GM12874 (cell line): ENCODE measurements around the gene SLC66A2.

ENCODE experiments used
- TF ChIP-seq, protein P1 (sequence below): IDR thresholded peaks from 2 replicates; pipeline ENCODE4 v1.5.1; 2011; ENCODE audit warnings: low read depth, mild to moderate bottlenecking, control low read depth, low read length, moderate library complexity; ENCODE audit not compliant: insufficient read depth

SLC66A2 gene

DNA sequence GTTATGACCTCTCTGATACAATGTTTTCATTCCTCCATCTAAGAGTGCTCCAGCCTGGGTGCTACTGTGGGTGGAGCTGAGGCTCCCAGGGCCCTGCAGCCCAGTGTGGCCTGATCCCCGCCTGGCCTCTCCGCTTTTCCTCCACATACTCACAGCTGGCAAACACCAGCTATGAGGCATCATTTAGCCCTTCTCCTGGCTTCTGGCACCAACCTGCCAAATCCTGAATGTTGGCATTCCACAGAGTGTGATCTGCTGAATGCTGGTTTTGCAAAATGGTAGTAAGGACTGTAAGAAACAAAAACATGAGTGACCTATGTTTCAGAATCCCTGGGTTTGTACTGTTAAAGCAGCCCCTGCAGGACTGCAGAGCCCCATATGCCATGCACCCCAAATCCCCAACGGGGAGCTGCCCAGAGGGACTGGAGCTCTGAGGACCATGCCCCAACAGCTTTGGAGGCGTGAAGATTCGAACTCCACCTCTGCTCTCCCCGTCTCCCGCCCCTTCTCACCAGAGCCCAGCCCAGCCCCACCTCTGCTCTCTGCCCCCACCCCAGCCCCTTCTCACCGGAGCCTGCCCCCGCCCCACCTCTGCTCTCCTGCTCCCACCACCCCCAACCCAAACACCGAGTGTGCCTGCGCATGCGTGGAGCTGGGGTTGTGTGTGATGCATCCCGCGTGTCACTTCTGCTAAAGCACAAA lies 4.2 kb downstream of the SLC66A2 start:
- TF ChIP-seq, protein P1, sequence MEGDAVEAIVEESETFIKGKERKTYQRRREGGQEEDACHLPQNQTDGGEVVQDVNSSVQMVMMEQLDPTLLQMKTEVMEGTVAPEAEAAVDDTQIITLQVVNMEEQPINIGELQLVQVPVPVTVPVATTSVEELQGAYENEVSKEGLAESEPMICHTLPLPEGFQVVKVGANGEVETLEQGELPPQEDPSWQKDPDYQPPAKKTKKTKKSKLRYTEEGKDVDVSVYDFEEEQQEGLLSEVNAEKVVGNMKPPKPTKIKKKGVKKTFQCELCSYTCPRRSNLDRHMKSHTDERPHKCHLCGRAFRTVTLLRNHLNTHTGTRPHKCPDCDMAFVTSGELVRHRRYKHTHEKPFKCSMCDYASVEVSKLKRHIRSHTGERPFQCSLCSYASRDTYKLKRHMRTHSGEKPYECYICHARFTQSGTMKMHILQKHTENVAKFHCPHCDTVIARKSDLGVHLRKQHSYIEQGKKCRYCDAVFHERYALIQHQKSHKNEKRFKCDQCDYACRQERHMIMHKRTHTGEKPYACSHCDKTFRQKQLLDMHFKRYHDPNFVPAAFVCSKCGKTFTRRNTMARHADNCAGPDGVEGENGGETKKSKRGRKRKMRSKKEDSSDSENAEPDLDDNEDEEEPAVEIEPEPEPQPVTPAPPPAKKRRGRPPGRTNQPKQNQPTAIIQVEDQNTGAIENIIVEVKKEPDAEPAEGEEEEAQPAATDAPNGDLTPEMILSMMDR: no peak

DNA sequence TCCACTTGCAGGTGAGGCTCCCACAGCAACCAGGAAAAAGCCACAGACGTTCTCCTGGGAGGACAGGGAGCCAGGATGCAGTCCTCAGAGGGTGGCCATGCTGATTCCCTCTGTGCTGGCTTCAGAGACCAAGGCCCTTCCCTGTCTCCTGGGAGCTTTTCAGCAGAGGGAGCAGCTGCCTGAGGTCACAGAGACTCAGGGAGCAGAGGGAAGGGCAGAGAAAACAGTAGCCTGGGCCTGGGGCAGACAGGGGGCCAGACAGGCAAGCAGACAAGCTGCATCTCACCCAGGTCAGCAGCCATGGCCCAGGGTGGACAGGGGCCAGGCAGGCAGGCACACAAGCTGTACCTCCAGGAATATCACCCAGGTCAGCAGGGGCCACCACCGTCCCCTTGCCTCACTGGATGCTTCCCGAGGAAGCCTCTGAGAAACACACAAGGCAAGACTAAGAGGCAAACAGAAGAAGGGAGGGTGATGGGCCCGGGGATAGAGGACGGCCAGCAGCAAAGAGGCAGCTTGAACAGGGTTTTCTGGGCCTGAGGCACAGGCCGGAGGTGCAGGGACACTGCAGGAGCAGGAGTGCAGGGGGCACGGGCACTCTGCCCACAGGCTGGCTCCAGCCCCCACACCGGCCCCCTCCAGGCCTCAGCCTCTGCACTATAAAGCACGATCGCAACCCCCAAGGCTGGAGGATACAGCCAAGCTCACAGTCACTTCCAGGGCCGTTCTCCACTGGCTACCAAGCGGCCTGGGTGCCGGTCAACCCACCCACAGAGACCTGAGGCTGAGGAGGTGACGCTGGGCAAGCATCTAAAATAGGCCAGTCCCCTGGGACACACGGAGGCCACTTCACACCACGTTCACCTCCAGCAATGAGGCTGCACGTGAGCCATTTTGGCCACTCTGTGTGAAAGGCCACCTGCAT lies 6.1 kb downstream of the SLC66A2 start:
- TF ChIP-seq, protein P1: no peak

DNA sequence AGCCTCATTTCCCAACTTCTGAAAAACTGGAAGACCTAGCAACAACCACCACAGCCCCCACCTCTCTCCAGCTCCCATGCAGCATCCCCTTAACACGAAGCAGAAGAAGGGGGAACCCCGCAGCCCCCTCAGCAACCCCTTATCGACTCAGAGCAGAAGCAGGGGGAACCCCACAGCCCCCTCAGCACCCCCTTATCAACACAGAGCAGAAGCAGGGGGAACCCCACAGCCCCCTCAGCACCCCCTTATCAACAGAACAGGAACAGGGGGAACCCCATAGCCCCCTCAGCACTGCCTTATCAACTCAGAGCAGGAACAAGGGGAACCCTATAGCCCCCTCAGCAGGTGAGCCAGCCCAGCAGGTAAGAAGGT lies 6.7 kb downstream of the SLC66A2 start:
- TF ChIP-seq, protein P1: no peak

DNA sequence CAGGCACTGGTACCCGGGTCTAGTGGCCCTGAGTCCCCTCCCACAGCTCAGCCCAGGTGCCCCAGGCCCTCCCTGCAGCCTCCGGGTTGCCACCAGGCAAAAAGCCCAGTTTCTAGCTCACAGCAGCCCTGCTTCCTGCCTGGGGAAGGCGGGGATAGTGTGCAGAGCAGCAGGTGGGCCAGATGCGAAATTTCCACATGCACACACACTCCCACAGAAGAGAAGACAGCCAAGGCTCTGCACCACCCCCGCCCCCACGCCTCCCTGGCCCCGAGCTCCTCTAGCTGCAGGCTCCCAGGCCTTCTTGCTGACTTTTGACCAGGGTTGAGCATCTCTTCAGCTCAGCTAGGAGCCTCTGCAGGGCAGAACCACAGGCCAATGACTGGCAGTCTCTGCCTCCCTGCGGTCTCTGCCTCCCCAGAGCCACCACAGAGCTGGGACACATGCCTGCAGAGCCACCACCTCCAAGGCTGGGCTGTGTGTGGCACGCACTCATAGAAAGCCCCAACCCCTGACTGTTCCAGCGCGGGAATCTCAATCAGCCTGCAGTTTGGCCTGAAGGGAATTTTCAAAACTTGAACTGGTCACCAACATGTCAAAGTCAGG lies 7.2 kb downstream of the SLC66A2 start:
- TF ChIP-seq, protein P1: no peak

DNA sequence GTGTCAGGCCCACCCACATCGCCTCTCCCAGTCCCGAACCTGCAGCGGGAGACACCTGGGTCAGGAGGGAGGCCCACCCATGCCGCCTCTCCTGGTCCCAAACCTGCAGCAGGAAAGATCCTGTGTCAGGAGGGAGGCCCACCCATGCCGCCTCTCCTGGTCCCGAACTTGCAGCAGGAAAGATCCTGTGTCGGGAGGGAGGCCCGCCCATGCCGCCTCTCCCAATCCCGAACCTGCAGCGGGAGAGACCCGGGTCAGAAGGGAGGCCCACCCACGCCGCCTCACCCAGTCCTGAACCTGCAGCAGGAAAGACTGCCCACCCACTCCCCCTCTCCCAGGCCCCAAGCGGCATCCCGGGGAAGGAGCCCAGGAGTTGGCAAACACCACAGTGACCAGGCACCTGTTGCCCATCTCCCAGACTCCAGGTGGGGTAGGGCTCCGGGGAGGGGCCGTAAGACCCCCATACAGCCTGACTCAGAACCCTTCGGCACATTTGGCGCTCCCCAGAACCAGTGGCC lies 7.8 kb downstream of the SLC66A2 start:
- TF ChIP-seq, protein P1: no peak

DNA sequence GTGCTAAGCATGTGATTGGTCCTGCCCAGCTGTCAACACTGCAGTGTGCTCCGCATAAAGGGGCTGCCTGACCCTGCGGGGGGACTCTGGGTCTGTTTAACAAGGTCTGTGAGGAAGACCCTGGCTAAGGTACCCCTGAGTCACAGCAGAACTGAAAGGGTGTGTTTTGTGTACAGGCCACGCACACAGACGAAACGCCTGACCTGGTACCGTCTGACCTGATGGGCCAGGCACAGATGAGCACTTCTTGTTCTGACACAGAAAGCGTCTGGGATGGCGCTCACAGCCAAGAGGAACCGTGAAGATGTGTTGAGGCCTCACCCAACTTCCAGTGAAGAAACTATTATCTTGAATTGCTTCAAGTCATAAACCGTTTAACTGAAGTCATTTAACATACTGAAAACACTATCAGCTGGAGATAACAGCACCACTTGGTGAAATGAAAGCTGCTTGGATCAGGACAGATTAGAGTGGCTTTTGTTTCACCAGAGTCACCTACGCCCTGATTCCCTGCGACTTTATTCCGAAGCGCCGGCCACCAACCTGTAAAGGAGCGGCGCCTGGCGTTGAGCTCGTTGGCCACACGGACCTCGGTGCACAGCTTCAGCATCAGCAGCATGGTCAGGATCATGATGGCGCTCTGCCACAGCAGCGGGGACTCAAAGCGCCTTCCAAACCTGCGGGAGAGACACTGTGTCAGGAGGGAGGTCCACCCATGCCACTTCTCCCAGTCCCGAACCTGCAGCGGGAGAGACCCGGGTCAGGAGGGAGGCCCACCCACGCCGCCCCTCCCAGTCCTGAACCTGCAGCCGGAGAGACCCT lies 8.5 kb downstream of the SLC66A2 start:
- TF ChIP-seq, protein P1: no peak

DNA sequence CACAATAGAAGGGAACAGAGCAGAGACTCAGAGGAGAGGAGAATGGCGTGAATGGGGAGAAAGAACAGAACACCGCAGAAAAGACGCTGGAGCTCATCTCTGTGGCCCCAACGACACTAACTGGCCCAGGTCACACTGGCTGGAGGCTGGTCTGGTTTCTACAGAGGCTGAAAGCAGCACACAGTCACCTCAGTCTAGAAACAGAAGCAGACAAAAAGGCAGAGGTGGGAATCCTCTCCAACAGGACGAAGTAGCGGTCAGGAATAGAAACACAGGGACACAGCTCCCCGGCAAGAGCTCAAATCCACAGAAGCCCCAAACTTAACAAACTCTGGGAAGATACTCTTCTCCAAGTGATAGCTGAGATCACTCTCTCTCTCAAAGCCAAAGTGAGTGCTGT lies 9.2 kb downstream of the SLC66A2 start:
- TF ChIP-seq, protein P1: no peak
